NK-92 (cell line): Measurements from ENCODE around the gene TNNT2.

Experiments
- DNase-seq: peaks from one replicate; lab custom pipeline; 2025; ENCODE audit not compliant: unreplicated experiment; lab: John Stamatoyannopoulos, UW

Gene TNNT2

GRCh38 chr1:201377611-201378092, at the start of gene TNNT2:
Gene TNNT2 (minus strand): TSS chr1:201377680. CDS start chr1:201373254, 4,426 bp downstream.
- DNase-seq = no peak

- DNase-seq = no peak
Observed at GRCh38 chr1:201426479-201427310, 49.2 kb upstream of the TNNT2 start.

GRCh38 chr1:201424146-201424545, 46.7 kb upstream of the TNNT2 start:
- no peak for DNase-seq

- no peak for DNase-seq
Observed at GRCh38 chr1:201423655-201424054, 46.2 kb upstream of the TNNT2 start.

DNA sequence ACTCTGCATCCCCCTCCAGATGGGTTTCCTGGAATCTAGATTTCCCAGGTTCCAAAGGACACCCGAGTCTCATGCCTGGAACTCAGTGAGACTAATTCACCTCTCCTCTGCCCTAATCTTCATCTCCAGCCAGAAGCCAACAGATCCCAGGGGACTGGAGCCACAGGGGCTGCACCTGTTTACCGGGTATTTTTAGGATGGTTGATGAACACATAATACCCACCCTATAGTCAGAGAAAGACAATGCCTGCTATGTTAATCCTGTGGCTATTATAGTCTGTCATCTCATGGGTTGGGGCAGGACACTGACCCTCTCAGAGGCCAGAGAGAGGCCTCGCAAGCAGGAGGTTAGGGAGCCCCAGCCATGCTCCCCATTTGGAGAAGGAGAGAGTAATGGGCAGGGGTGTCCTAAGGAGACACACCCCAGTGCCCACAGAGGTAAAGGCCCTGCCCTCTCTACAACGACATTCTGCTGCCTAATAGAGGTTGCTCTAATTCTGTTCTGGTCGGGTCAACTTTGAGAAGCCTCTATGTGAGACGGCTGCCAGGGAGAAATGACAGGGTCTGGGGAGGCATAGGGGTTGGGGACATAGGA, 45.1 kb upstream of the TNNT2 start:
- DNase-seq = no peak

DNA sequence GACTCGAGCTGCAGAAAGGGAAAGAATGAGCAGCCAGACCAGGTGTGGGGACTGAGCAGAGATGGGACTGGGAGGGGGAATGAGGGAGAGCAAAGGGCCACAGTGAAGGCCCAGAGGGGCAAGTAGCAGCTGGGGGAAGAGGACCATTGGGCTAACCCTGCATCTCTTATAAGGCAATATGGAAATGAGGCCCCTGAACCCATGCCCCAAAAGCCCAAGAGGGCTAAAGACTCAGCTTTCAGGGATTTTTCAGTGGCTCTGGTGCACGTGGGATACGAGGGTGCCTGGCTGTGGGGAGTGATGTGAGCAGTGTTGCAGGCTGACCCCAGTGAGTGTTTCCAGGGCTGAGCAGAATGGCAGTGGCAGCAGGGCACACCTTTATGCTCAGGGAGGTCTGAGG, 44.5 kb upstream of the TNNT2 start:
- DNase-seq = no peak

- no peak for DNase-seq
Observed at GRCh38 chr1:201421041-201421440, 43.6 kb upstream of the TNNT2 start.

DNA sequence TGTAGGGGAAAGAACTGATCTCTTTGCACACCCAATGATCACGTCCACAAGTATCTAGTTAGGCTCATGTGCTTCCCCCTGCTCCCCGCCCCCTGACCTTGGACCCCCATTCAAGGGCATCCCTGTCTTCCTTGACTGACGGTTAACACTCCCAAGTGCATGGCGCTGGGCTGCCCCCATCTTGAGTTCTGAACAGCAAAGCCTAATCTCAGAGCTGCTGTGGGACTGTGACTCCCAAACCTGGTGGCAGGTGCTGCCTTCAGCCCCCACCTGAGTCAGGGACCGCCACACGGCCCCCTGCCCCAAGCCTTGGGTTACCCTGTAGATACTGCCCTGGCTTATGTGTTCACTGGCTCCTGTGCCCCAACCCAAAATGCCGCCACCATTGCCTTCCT, 43.1 kb upstream of the TNNT2 start:
- DNase-seq = no peak

GRCh38 chr1:201419746-201420607, 42.5 kb upstream of the TNNT2 start:
- DNase-seq = no peak

DNA sequence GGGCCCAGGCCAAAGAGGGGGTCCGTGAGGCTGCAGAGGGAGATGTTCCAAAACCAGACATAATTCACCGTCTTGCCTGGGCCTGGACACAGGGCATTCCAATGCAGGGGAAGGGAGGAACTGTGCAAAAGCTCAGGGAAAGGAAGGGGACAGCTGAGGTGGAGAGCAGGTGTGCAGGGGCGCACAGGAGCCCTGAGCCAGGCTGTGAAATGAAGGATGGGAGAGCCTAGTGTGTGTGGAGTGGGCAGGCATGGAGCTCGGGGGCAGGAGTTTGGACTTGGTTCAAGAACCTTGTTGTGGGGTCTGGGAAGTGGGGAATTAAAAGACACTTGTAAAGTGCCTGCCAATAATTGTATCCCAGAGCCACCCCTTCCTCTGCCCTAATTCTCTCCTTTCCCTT, 41.8 kb upstream of the TNNT2 start:
- DNase-seq = no peak

GRCh38 chr1:201418461-201418860, 41.0 kb upstream of the TNNT2 start:
- no peak for DNase-seq

DNA sequence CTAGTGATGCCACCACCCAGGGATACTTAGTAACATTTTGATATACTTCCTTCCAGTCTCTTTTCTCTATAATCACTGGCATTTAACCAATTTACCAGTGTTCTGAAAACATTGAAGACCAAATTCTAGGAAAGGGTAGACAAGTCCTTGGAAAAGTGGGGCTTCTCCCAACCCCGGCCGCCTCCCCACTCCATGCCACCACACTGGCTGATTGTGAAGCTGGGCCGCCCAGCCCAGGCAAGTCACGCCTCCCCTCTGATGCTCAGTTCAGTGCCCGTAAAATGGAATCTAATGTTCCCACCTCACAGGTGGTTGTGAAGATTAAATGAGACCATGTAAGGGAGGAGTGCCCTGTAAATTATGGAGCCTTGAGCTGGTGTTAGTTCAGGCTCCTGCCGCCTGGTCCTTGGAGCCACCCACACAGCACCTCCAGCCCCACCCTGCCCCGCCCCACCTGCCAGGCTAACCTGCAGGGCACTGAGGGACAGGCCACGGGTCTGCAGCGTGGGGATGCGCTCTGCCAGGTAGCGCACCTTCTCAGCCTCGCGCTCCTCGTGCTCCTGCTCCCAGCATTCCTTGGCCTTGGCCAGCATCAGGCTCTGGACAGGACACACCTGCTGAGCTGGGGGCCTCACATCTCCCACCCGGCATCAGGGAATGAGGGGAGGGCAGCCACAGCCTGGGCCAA, 36.7 kb upstream of the TNNT2 start:
- DNase-seq = no peak

DNA sequence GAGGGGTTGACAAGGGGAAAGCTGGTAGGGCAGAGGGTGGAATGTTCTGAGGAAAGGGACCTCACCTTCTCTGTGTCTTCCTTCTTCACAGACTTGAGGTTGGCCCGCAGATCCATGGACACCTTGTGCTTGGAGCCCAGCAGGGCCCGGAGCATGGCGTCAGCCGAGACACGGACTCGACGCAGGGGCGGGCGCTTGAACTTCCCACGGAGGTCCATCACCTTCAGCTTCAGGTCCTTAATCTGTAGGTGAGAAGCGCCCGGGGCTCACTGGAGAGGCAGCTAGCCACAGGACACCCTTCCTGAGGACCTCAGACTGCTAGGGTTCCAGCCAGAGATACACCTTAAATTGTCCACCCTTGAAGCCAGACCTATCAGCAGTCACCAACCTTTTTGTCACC, 33.8 kb upstream of the TNNT2 start:
- DNase-seq = no peak

GRCh38 chr1:201409440-201409839, 32.0 kb upstream of the TNNT2 start:
- no peak for DNase-seq

DNA sequence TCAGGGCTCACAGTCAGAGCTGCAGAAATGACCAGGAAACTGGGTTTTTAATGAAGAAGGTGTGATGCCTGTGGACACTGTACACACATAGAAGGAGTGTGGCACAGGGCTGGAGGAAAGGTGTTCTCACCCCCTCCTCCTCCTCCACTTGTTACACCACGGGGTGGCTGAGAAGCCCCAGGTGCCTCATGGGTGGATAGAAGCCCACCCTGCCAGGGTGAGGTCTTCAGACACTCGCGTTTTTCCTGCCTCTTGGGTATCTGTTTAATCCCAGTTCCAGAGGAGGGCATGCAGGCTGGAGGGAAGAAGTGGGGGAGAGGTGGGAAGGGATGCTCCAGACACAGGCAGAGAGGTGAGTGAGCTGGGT, 31.3 kb upstream of the TNNT2 start:
- no peak for DNase-seq

- no peak for DNase-seq
Observed at GRCh38 chr1:201408176-201408833, 30.8 kb upstream of the TNNT2 start.

- no peak for DNase-seq
Observed at GRCh38 chr1:201406831-201407406, 29.4 kb upstream of the TNNT2 start.

- no peak for DNase-seq
Observed at GRCh38 chr1:201405484-201405831, 28.0 kb upstream of the TNNT2 start.

DNA sequence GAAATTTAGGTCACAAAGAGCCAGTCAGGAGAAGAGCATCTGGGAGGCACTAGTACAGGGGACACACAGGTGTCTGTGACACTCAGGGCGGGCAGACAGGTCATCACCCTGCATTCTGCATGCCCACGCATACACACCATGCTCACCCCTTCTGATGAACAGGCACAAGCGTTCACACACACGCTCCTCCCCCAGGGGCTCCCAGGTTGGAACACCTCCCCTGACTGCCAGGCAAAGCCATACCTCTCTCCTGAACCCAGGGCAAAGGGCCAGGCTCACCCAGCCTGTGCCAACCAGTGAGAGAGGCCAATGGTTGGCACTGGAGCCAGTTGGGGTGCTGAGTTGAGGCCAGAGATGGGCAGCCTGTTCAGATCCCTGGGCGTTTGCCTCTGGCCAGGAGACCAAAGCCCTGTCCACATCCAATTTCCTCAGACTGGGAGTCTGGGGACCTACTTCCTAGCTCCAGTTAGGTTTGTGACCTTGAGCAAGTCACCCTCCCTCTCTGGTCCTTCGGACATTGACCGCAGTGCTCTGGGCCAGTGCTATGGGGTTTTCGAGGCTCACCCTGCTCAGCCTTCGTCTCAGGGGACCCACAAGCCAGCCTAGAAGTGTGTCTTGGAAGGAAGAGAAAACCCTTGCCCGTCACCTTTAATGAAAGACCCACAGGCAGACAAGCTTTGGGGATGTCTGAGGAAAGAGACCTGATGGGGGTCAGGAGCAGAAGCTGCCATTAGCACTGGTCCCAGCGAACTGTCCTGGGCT, 27.4 kb upstream of the TNNT2 start:
- no peak for DNase-seq

DNA sequence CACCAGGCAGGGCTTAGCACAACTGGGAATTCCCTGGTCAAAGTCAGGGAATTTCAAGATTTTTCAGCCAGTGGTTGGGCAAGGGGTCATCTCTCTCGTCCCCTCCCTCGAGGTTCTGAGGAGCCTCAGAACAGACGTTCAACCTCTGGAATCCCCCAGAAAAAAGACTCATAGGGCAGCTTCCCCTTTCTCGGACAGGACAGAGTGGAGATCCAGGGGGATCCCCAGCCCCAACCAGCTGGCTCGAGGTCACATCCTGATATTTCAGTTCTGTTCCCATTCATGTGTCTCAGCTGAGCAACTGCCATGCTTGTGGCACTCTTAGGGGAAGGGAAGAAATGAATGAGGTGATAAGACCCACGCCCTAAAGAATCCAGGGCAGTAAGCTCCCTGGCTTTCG, 26.6 kb upstream of the TNNT2 start:
- DNase-seq = no peak
